GM12891 (cell line): ENCODE data around the gene RSPH9.

ENCODE experiments used
- POLR2A ChIP-seq: IDR thresholded peaks from 2 replicates; pipeline ENCODE4 v1.6.1; 2011; ENCODE audit warnings: low read depth, low read length, control low read depth
- POLR2AphosphoS5 ChIP-seq: IDR thresholded peaks from 2 replicates; pipeline ENCODE4 v1.6.1; 2011; ENCODE audit warnings: low read depth, low read length, control low read depth
- SPI1 ChIP-seq: IDR thresholded peaks from 2 replicates; pipeline ENCODE4 v1.6.1; 2011; ENCODE audit warnings: low read depth, low read length, control low read depth
- TAF1 ChIP-seq: IDR thresholded peaks from 2 replicates; pipeline ENCODE4 v1.6.1; 2011; ENCODE audit warnings: low read depth, low read length, control low read depth

- TF ChIP-seq POLR2AphosphoS5: no peak
- no peak for TF ChIP-seq POLR2A
- no peak for TF ChIP-seq TAF1
- TF ChIP-seq SPI1: no peak
These were observed 44.2 kb upstream of the RSPH9 start for GRCh38 chr6:43600595-43600994.
